IPS-18a (cell line): ENCODE data around the gene ATP8A2.
"Not testable (repeated sequence)": the region's sequence is repeated elsewhere in the genome, so short reads cannot be mapped to it uniquely, and the experiment has no call there.

Experiments
- H3K27ac ChIP-seq: one replicate; pipeline ENCODE4 v1.5.1; 2013; ENCODE audit warnings: low read length
- H3K27me3 ChIP-seq: one replicate; pipeline ENCODE4 v1.6.1; 2013; ENCODE audit warnings: mild to moderate bottlenecking, low read length; ENCODE audit not compliant: control insufficient read depth, insufficient read depth
- H3K36me3 ChIP-seq: one replicate; pipeline ENCODE4 v1.6.1; 2013; ENCODE audit warnings: low read depth, low read length; ENCODE audit not compliant: control insufficient read depth
- H3K4me1 ChIP-seq: one replicate; pipeline ENCODE4 v1.6.1; 2013; ENCODE audit warnings: low read depth, low read length; ENCODE audit not compliant: control insufficient read depth
- H3K4me3 ChIP-seq: one replicate; pipeline ENCODE4 v1.5.1; 2013; ENCODE audit warnings: low read length
- H3K9ac ChIP-seq: one replicate; pipeline ENCODE4 v1.6.1; 2013; ENCODE audit warnings: mild to moderate bottlenecking, low read length, moderate library complexity
- H3K9me3 ChIP-seq: one replicate; pipeline ENCODE4 v1.6.1; 2013; ENCODE audit warnings: low read depth, low read length; ENCODE audit not compliant: control insufficient read depth

ATP8A2 gene

DNA sequence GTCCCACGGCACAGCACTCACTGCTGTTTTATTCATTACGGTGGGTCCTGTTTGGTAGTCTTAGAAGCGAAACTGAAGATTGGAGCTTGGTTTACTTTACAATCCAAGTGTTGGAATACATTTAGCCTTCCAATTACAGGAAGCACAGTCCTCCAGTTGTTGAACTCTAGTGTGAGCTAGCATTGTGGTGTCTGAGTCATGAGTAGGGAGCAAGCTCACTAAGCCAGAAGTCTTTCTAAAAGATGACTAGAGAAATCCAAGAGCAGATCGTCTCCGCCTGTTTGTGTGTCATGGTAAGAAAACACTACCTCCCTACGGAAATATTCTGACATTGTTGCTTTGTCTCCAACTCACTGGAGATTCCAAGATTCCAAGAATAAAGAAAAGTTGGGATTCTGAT, 690.2 kb downstream of the ATP8A2 start:
- Histone ChIP-seq H3K9me3 (no peaks in the 10 kb centered on the region), H3K4me1 (no peaks in the 10 kb centered on the region), H3K9ac (no peak overlapping the region), H3K27ac (no peak overlapping the region), H3K27me3 (no peaks in the 10 kb centered on the region), H3K4me3 (no peak overlapping the region), H3K36me3 (no peaks in the 10 kb centered on the region)

DNA sequence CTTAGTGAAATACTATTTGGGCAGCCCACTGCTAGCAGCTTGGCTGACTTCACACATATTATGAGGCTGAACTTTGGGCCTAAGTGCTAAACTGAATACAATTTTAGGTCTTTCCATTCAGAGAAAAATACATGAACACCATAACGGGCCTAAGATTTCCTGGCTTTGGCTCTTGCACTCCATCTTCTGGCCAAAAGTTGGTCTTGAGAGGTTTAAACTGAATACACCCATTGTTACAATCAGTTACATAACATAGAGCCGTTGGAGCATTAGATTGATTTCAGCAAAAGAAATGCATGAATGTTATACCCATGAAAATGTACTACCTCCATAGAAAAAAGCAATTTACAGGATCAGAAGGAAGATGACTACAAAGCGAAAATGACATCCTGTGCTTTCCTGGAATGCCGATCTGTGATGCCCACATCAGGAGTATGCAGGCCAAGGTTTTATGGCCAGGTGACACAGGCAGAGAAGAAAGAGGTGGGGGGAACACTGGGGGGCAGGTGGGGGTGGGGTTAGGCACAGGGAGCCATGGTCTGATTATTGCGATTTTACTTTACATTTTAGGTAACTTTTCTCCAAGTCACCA, 691.2 kb downstream of the ATP8A2 start:
- Histone ChIP-seq H3K9me3 (no peaks in the 10 kb centered on the region), H3K36me3 (no peaks in the 10 kb centered on the region), H3K4me3 (no peak overlapping the region), H3K9ac (no peak overlapping the region), H3K27me3 (no peaks in the 10 kb centered on the region), H3K27ac (no peak overlapping the region), H3K4me1 (no peaks in the 10 kb centered on the region)

DNA sequence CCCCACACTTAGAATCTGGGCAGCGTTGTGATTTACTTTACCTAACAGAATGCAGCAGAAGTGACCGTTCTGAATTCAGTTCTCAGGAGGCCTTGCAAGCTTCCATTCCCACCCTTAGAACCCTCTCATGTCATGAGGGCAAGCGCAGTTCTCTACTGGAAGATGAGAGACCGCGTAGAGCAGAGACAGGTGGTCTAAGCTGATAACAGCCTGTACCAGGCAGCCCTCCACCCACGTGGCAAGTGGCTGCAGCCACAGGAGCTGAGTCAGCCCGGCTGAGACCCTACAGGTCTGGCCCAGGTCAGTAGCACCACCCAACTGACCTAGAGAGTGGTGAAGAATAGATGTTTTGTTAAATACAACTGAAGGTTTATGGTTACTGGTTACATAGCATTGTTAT, 694.7 kb downstream of the ATP8A2 start:
- H3K36me3 ChIP-seq, H3K27me3 ChIP-seq, H3K4me3 ChIP-seq, H3K27ac ChIP-seq, H3K9me3 ChIP-seq, H3K9ac ChIP-seq, H3K4me1 ChIP-seq: not testable (repeated sequence)

DNA sequence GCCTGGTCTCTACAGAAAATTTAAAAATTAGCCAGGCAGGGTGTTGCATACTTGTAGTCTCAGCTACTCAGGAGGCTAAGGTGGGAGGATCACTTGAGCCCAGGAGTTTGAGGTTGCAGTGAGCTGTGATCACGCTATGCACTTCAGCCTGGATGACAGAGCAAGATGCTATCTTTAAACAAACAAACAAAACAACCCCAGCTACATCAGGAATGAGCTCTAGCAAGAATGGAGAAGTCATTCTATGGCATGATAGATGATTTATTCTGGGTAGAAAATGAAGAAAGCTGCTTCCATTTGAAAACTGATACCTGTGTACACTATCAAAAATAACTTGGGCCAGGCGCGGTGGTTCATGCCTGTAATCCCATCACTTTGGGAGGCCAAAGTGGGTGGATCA, 695.8 kb downstream of the ATP8A2 start:
- H3K4me1 ChIP-seq, result no peaks in the 10 kb centered on the region
- H3K27me3 ChIP-seq, result no peaks in the 10 kb centered on the region
- H3K36me3 ChIP-seq, result no peaks in the 10 kb centered on the region
- no peaks in the 10 kb centered on the region for H3K9me3 ChIP-seq
- no peak overlapping the region for H3K27ac ChIP-seq
- H3K4me3 ChIP-seq, result no peak overlapping the region
- H3K9ac ChIP-seq, result no peak overlapping the region

DNA sequence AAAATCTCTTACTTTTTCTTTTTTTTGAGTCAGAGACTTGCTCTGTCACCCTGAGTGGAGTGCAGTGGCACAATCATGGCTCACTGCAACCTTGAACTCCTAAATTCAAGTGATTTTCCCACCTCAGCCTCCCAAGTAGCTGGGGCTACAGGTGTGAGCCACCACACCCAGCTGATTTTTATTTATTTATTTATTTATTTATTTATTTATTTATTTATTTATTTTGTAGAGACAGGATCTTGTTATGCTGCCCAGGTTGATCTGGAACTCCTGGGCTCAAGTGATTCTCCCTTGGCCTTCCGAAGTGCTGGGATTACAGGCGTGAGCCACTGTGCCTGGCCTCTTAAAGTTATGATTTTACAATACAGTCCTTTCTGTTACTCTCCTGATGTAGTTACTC, 696.6 kb downstream of the ATP8A2 start:
- H3K9ac ChIP-seq, H3K9me3 ChIP-seq, H3K27ac ChIP-seq, H3K36me3 ChIP-seq, H3K27me3 ChIP-seq, H3K4me1 ChIP-seq, H3K4me3 ChIP-seq: not testable (repeated sequence)

DNA sequence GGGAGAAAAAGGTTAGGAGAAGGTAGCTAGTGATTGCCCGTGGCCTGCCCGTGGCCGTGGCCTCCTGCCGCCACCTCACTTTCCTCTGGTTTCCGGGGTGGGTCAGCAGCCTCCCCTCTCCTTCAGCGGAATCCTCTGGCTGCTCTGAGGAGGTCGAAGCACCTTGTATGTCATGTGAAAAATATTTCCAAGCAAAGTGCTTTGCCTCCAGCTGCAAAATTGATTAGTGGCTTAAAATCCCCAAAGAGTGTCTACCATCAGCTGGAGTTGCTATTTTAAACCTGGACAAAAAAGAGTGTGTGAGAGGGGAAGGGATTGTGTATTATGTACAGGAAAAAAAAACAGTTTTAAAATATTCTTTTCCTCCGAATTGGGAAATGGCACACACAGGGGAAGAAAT, 697.9 kb downstream of the ATP8A2 start:
- not testable (repeated sequence) for H3K4me3 ChIP-seq, H3K9me3 ChIP-seq, H3K36me3 ChIP-seq, H3K4me1 ChIP-seq, H3K9ac ChIP-seq, H3K27ac ChIP-seq, H3K27me3 ChIP-seq

DNA sequence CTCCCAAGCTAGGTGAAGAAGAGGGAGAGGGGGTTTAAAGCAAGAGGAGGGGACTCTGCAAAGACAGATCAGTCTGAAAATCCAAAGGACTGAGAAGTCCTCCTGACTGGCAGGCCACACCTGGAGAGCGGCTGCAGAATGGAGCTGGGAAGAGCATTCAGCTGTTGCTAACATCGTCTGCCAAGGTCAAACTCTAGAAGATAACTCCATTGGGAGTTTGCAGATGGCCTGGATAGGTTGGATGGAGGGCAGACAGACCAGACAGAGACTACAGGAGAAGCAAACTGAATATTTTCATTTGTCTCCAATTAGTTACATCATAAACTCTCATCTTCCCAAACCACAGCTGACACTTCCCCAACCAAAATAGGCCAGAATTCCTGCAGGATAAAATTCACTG, 699.9 kb downstream of the ATP8A2 start:
- no peak overlapping the region for H3K4me3 ChIP-seq
- H3K27me3 ChIP-seq, result no peaks in the 10 kb centered on the region
- H3K27ac ChIP-seq, result no peak overlapping the region
- H3K9ac ChIP-seq, result no peak overlapping the region
- H3K4me1 ChIP-seq, result no peaks in the 10 kb centered on the region
- no peaks in the 10 kb centered on the region for H3K36me3 ChIP-seq
- no peaks in the 10 kb centered on the region for H3K9me3 ChIP-seq

DNA sequence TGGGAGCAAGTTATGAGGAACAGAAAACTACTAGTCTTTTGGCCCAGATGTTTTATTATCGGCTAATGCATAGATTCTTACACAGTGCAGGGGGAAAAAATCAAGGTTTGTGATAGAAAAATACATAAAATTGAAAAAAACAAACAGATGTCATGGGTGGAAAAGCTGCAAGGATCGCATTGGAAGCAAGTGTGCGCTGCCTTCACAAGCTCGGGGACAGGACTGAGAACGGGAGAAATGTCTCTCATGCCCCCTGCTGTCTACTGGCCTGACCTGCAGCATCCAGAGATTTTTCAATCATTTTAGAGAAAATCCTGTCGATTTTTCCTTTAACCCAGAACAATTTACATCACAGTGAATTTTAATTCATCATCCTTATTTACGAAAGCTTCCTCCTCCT, 700.6 kb downstream of the ATP8A2 start:
- H3K27me3 ChIP-seq, H3K36me3 ChIP-seq, H3K4me1 ChIP-seq, H3K9me3 ChIP-seq, H3K27ac ChIP-seq, H3K9ac ChIP-seq, H3K4me3 ChIP-seq: not testable (repeated sequence)

DNA sequence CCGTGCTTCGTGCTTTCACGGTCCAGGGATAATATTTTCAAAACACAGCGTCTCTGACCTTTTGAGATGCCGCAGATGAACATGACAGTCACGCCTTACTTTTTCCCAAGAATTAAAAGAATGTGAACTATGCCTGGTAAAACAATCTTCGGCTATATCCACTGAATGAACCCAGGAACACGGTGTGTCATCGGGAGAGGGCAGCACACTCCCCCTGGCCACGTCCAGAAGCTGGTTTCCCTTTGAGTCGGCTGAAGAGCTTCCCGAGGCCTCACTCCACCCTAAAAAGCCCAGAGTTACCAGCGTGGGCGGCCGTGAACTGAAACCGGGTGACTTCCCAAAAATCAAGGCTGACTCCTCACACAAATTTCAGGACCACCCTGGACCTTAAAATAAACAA, 702.9 kb downstream of the ATP8A2 start:
- Histone ChIP-seq H3K27ac (no peak overlapping the region), H3K9me3 (no peaks in the 10 kb centered on the region), H3K27me3 (no peaks in the 10 kb centered on the region), H3K4me3 (no peak overlapping the region), H3K4me1 (peaks cover 3% of the 10 kb centered on the region), H3K9ac (no peak overlapping the region), H3K36me3 (no peaks in the 10 kb centered on the region)
